OCI-LY3 (cell line): ENCODE results near the gene AACS.

Experiments used
- H2AFZ ChIP-seq: fragments of 200-600, 300-600 bp; shearing (Covaris generic); 2 replicates; pipeline ENCODE4 v1.6.0; 2014; ENCODE audit warnings: antibody characterized with exemption, low read depth, low read length
- H3K27ac ChIP-seq: fragments of 200-600, 300-600 bp; sonication (generic); 2 replicates; pipeline ENCODE4 v1.5.1; 2014; ENCODE audit warnings: mild to moderate bottlenecking, low read length, moderate library complexity, mixed read lengths
- H3K27me3 ChIP-seq: fragments of 200-600, 300-600 bp; sonication (generic); 2 replicates; pipeline ENCODE4 v1.6.1; 2014; ENCODE audit warnings: low read depth, low read length, mixed read lengths
- H3K36me3 ChIP-seq: fragments of 200-600, 300-600 bp; sonication (generic); replicated peaks from 2 replicates; pipeline ENCODE3; 2014; ENCODE audit warnings: low read depth, low read length, mixed read lengths
- H3K4me1 ChIP-seq: fragments of 300-600, 200-600 bp; sonication (generic); 2 replicates; pipeline ENCODE4 v1.6.1; 2014; ENCODE audit warnings: low read length, mixed read lengths
- H3K4me2 ChIP-seq: fragments of 200-600, 300-600 bp; sonication (generic); 2 replicates; pipeline ENCODE4 v1.6.1; 2014; ENCODE audit warnings: low read length, mixed read lengths
- H3K4me3 ChIP-seq: fragments of 300-600, 200-600 bp; sonication (generic); 2 replicates; pipeline ENCODE4 v1.5.1; 2014; ENCODE audit warnings: antibody characterized with exemption, mild to moderate bottlenecking, low read length, moderate library complexity
- H3K79me2 ChIP-seq: fragments of 300-600, 200-600 bp; shearing (Covaris generic); 2 replicates; pipeline ENCODE4 v1.6.1; 2014; ENCODE audit warnings: mild to moderate bottlenecking, low read length, mixed read lengths
- H3K9ac ChIP-seq: fragments of 300-600, 200-600 bp; shearing (Covaris generic); 2 replicates; pipeline ENCODE4 v1.6.0; 2014; ENCODE audit warnings: mild to moderate bottlenecking, low read length, moderate library complexity
- H3K9me3 ChIP-seq: fragments of 200-600, 300-600 bp; shearing (Covaris generic); 2 replicates; pipeline ENCODE4 v1.6.1; 2014; ENCODE audit warnings: low read length, mixed read lengths; ENCODE audit not compliant: insufficient read depth
- H4K20me1 ChIP-seq: fragments of 200-600, 300-600 bp; sonication (generic); 2 replicates; pipeline ENCODE4 v1.6.1; 2016; ENCODE audit warnings: low read length, mixed read lengths; ENCODE audit not compliant: insufficient read depth
- EZH2phosphoT487 ChIP-seq: fragments of 200-600 bp; shearing (Covaris generic); IDR thresholded peaks from 2 replicates; pipeline ENCODE4 v1.6.1; 2018; ENCODE audit warnings: antibody characterized with exemption, mixed run types, low read depth
- TF ChIP-seq, protein P1 (sequence below): fragments of 200-600, 300-600 bp; sonication (generic); IDR thresholded peaks from 2 replicates; pipeline ENCODE4 v1.5.1; 2014; ENCODE audit warnings: antibody characterized with exemption, low read length, low read depth

Gene AACS

DNA sequence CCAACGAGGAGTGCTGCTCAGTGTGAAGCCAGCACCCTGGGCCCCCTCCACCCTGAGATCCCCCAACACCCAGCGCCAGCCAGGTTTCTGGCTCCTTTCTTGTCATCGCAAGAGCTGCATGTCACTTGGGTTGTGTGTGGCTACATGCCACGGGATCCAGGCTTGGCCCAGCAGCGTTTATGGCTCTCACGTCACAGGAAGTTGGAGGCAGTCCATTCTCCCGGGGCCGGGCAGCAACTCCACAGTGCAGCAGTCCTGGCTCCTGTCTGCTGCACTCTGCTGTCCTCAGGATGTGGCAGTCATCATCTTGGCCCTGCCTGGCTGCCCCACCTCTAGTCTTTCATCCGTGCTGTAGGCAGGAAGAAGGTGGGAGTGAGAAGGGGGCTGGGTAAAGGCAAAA is 78.3 kb downstream of the AACS start:
- Histone ChIP-seq H3K27ac (no peak overlapping the region), H3K4me3 (no peak overlapping the region), H4K20me1 (no peaks in the 10 kb centered on the region; the same call in 1 of the 2 replicates), H3K27me3 (no peaks in the 10 kb centered on the region), H3K79me2 (no peaks in the 10 kb centered on the region), H3K4me2 (no peak overlapping the region), H3K9ac (no peak overlapping the region), H3K9me3 (no peaks in the 10 kb centered on the region), H2AFZ (no peak overlapping the region), H3K36me3 (peaks cover 3% of the 10 kb centered on the region), H3K4me1 (peaks cover 10% of the 10 kb centered on the region; the same call in 1 of the 2 replicates)
- TF ChIP-seq EZH2phosphoT487, result no peak
- TF ChIP-seq, protein P1, sequence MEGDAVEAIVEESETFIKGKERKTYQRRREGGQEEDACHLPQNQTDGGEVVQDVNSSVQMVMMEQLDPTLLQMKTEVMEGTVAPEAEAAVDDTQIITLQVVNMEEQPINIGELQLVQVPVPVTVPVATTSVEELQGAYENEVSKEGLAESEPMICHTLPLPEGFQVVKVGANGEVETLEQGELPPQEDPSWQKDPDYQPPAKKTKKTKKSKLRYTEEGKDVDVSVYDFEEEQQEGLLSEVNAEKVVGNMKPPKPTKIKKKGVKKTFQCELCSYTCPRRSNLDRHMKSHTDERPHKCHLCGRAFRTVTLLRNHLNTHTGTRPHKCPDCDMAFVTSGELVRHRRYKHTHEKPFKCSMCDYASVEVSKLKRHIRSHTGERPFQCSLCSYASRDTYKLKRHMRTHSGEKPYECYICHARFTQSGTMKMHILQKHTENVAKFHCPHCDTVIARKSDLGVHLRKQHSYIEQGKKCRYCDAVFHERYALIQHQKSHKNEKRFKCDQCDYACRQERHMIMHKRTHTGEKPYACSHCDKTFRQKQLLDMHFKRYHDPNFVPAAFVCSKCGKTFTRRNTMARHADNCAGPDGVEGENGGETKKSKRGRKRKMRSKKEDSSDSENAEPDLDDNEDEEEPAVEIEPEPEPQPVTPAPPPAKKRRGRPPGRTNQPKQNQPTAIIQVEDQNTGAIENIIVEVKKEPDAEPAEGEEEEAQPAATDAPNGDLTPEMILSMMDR, result no peak

DNA sequence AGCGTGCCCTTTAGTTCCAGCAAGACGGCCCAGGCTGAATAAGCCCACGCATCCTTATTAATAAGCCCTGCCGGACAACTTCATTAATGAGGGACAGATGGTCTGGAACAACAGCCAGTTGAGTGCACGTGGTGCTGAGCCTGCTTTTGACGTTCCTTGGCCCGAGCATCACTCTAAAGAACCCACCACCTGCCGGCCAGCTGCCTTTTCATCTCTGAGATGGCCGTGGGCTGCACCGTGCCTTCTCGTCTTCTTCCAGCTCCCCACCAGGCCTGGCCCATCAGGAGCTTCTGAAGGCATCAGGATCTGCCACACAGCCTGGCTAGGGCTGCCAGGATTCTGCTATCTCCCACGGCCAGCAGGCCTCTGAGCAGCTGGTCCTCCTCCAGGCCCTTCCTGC is 80.0 kb downstream of the AACS start:
- H3K4me2 ChIP-seq, result no peak overlapping the region
- H3K27ac ChIP-seq, result no peak overlapping the region
- no peaks in the 10 kb centered on the region for H4K20me1 ChIP-seq
- no peak overlapping the region for H3K4me3 ChIP-seq
- TF ChIP-seq, protein P1, result no peak
- TF ChIP-seq EZH2phosphoT487, result no peak
- H3K27me3 ChIP-seq, result no peaks in the 10 kb centered on the region
- no peaks in the 10 kb centered on the region for H3K9me3 ChIP-seq
- peaks cover 5% of the 10 kb centered on the region for H3K36me3 ChIP-seq
- no peak overlapping the region for H2AFZ ChIP-seq
- H3K4me1 ChIP-seq, result peaks cover 19% of the 10 kb centered on the region
- no peaks in the 10 kb centered on the region for H3K79me2 ChIP-seq
- no peak overlapping the region for H3K9ac ChIP-seq

DNA sequence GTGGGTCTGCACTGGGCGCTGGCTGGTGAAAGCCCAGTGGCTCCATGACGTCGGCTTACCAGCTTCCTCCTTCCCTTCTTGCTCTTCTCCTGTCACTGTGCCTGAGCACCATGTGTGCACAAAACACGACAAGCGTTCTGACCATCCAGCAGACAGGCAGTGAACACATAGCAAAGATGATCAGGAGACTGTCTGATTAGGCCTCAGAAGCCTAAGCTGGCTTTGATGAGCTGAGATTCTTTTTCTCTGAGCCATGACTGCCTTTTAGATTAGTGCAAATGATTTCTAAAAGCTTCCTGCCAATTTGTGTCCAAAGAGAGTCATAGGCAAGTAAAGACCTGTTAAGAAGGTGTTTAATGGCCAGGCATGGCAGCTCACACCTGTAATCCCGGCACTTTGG is 83.1 kb downstream of the AACS start:
- no peak overlapping the region for H3K27ac ChIP-seq
- H3K9me3 ChIP-seq, result no peaks in the 10 kb centered on the region
- H3K9ac ChIP-seq, result no peak overlapping the region
- no peaks in the 10 kb centered on the region for H3K27me3 ChIP-seq
- no peaks in the 10 kb centered on the region for H4K20me1 ChIP-seq
- H3K4me3 ChIP-seq, result no peak overlapping the region
- TF ChIP-seq, protein P1, result no peak
- TF ChIP-seq EZH2phosphoT487, result no peak
- H3K4me1 ChIP-seq, result peaks cover 22% of the 10 kb centered on the region
- H2AFZ ChIP-seq, result no peak overlapping the region
- H3K36me3 ChIP-seq, result peaks cover 5% of the 10 kb centered on the region
- H3K4me2 ChIP-seq, result no peak overlapping the region
- H3K79me2 ChIP-seq, result no peaks in the 10 kb centered on the region

DNA sequence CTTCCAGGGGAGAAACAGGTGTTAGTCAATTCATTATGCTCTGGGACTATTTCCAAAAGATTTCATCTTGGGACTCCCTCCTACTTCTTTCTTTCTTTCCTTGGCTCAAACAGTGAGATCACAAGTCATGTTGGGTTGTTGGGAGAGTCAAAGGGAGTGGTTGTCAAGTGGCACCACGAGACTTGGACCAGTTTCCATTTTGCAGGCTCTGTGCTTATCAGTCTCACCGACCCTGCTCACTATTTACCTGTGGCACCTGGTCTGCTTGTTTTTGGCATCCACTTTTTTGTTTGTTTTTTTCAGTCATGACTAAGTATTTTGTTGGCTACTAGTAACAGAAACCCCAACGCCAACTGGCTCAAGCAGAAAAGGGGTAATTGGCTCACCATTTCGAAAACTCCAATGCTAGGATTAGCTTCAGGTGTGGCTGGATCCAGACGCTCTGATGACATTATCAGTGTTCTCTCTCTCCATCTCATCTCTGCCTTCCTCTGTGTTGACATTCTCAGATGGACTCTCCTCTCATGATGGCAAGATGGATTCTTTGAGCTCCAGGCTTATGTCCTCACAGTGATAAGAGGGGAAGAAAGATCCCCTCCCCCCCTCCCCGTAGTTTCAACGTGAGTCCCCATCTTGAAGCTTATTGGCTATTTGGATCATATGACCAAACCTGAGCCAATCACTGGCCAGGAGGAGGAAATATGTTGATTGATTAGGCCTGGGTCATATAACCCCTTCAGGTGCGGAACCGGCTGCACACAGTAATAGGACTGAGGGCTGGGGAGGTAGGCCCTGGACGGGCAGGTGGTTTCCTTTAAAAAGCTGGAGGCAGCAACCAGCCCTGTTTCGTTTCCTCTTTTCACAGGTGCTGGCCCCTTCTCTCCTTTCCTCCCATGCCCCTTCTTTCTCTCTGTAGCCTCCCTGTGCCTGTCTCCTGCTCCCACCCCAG is 84.2 kb downstream of the AACS start:
- Histone ChIP-seq H3K36me3 (peaks cover 5% of the 10 kb centered on the region), H3K4me2 (peak overlapping the region; percentile 71), H4K20me1 (no peaks in the 10 kb centered on the region), H3K79me2 (no peaks in the 10 kb centered on the region), H3K4me3 (peak overlapping the region; percentile 70), H2AFZ (0 out of 2 replicates have a peak overlapping the region, but pooled peaks have one; percentile 30), H3K9ac (peak overlapping the region; percentile 30; the same call in 1 of the 2 replicates), H3K27me3 (no peaks in the 10 kb centered on the region), H3K27ac (peak overlapping the region; percentile 64), H3K4me1 (peaks cover 22% of the 10 kb centered on the region), H3K9me3 (no peaks in the 10 kb centered on the region)
- TF ChIP-seq, protein P1, result no peak
- no peak for TF ChIP-seq EZH2phosphoT487
